ENCODE data around the gene SARS1.

The SARS1 gene

GRCh38 chr1:109225711-109226445 lies 12.2 kb downstream of the SARS1 start:
- no peak for DNase-seq (ENCODE audit: low read depth)

- no peak for DNase-seq (ENCODE audit: low read depth)
Observed at GRCh38 chr1:109228167-109228566, 14.4 kb downstream of the SARS1 start.

- DNase-seq (ENCODE audit: low read depth) = no peak
Observed at GRCh38 chr1:109229531-109230127, 15.9 kb downstream of the SARS1 start.

GRCh38 chr1:109231066-109231465 lies 17.3 kb downstream of the SARS1 start:
- DNase-seq (ENCODE audit: low read depth) = no peak

- DNase-seq (ENCODE audit: low read depth) = no peak
Observed at GRCh38 chr1:109235137-109235536, 21.4 kb downstream of the SARS1 start.

GRCh38 chr1:109237512-109237911 lies 23.8 kb downstream of the SARS1 start:
- DNase-seq (ENCODE audit: low read depth) = no peak

GRCh38 chr1:109238382-109238781 lies 24.7 kb downstream of the SARS1 start:
- DNase-seq (ENCODE audit: low read depth) = no peak

- DNase-seq (ENCODE audit: low read depth) = no peak
Observed at GRCh38 chr1:109239047-109239408, 25.3 kb downstream of the SARS1 start.

- no peak for DNase-seq (ENCODE audit: low read depth)
Observed at GRCh38 chr1:109239409-109240068, 25.8 kb downstream of the SARS1 start.

- DNase-seq (ENCODE audit: low read depth) = no peak
Observed at GRCh38 chr1:109240158-109241152, 26.7 kb downstream of the SARS1 start.

GRCh38 chr1:109241344-109241743 lies 27.6 kb downstream of the SARS1 start:
- DNase-seq (ENCODE audit: low read depth) = no peak

- DNase-seq (ENCODE audit: low read depth) = no peak
Observed at GRCh38 chr1:109241841-109242345, 28.2 kb downstream of the SARS1 start.

GRCh38 chr1:109242387-109242786 lies 28.7 kb downstream of the SARS1 start:
- DNase-seq (ENCODE audit: low read depth) = no peak

- no peak for DNase-seq (ENCODE audit: low read depth)
Observed at GRCh38 chr1:109243221-109243620, 29.5 kb downstream of the SARS1 start.

- DNase-seq (ENCODE audit: low read depth) = no peak
Observed at GRCh38 chr1:109243860-109244552, 30.3 kb downstream of the SARS1 start.

GRCh38 chr1:109246141-109246551 lies 32.4 kb downstream of the SARS1 start:
- DNase-seq (ENCODE audit: low read depth) = no peak

GRCh38 chr1:109247401-109248365 lies 34.0 kb downstream of the SARS1 start:
- no peak for DNase-seq (ENCODE audit: low read depth)

- no peak for DNase-seq (ENCODE audit: low read depth)
Observed at GRCh38 chr1:109248444-109248796, 34.7 kb downstream of the SARS1 start.

GRCh38 chr1:109248797-109249629 lies 35.3 kb downstream of the SARS1 start, which contains the start of gene CELSR2:
Gene CELSR2, plus strand, starts transcription at chr1:109249539. Its CDS starts 541 bp downstream, at chr1:109250080.
- peak; percentile 33 for DNase-seq (ENCODE audit: low read depth)

Measured in stimulated activated CD8-positive, alpha-beta memory T cell treated with anti-CD3 and anti-CD28 coated beads, Interleukin-4, amount 100 ng/mL, for 24 hours (primary cell).